Stimulated activated CD4-positive, alpha-beta T cell treated with anti-CD3 and anti-CD28 coated beads, TNF-alpha, amount 100 ng/mL, for 1 hour (primary cell): ENCODE measurements around the gene ALDH5A1.

ENCODE experiments used
- DNase-seq, 3 donors: peaks; one replicate each; pipeline ENCODE4 v3.0.0-alpha.2; 2020; ENCODE audit warnings: low read depth in 3 of 3, low spot score in 1 of 3

The ALDH5A1 gene

GRCh38 chr6:24494821-24495795 is at the start of gene ALDH5A1:
ALDH5A1 (plus strand) TSS chr6:24494969; CDS start chr6:24494997, 28 bp downstream.
- DNase-seq = peak; percentile 26 to 66 (median 52)

GRCh38 chr6:24445704-24446103 is 49.1 kb upstream of the ALDH5A1 start:
- no peak for DNase-seq

- no peak for DNase-seq
Measured at GRCh38 chr6:24446670-24447069, 48.1 kb upstream of the ALDH5A1 start.

- DNase-seq = no peak
Measured at GRCh38 chr6:24448396-24448795, 46.4 kb upstream of the ALDH5A1 start.

GRCh38 chr6:24448828-24449525 is 45.8 kb upstream of the ALDH5A1 start:
- DNase-seq = no peak

- no peak for DNase-seq
Measured at GRCh38 chr6:24451581-24452388, 43.0 kb upstream of the ALDH5A1 start.

GRCh38 chr6:24453921-24454320 is 40.8 kb upstream of the ALDH5A1 start:
- DNase-seq = no peak

- no peak for DNase-seq
Measured at GRCh38 chr6:24454452-24454851, 40.3 kb upstream of the ALDH5A1 start.

GRCh38 chr6:24455061-24455460 is 39.7 kb upstream of the ALDH5A1 start:
- no peak for DNase-seq

- no peak for DNase-seq
Measured at GRCh38 chr6:24458134-24458533, 36.6 kb upstream of the ALDH5A1 start.

- no peak for DNase-seq
Measured at GRCh38 chr6:24458941-24459340, 35.8 kb upstream of the ALDH5A1 start.

- no peak for DNase-seq
Measured at GRCh38 chr6:24460966-24461365, 33.8 kb upstream of the ALDH5A1 start.

- no peak for DNase-seq
Measured at GRCh38 chr6:24464253-24465038, 30.3 kb upstream of the ALDH5A1 start.

- DNase-seq = no peak
Measured at GRCh38 chr6:24469811-24470210, 25.0 kb upstream of the ALDH5A1 start.

GRCh38 chr6:24472181-24472580 is 22.6 kb upstream of the ALDH5A1 start:
- no peak for DNase-seq

GRCh38 chr6:24476631-24477030 is 18.1 kb upstream of the ALDH5A1 start:
- no peak for DNase-seq

- DNase-seq = no peak
Measured at GRCh38 chr6:24477070-24477469, 17.7 kb upstream of the ALDH5A1 start.

GRCh38 chr6:24478903-24479302 is 15.9 kb upstream of the ALDH5A1 start:
- no peak for DNase-seq

GRCh38 chr6:24480705-24481104 is 14.1 kb upstream of the ALDH5A1 start:
- no peak for DNase-seq

GRCh38 chr6:24481449-24481848 is 13.3 kb upstream of the ALDH5A1 start:
- DNase-seq = no peak
